Keratinocyte (primary cell): ENCODE measurements around the gene PRXL2B. TPM values are rescaled to one million over a fixed set of nuclear protein-coding genes. Genes with fewer than 3 reads are reported as not detected.

Experiments
- DNase-seq: peaks from one replicate; pipeline ENCODE4 v3.0.0-alpha.2; 2011; ENCODE audit warnings: low read depth, missing footprints, low spot score
- FAIRE-seq: peaks from 2 replicates; lab custom pipeline; 2011; peaks lifted over from hg19 to GRCh38; lab: Jason Lieb, UNC
- H2AFZ ChIP-seq: 2 replicates; pipeline ENCODE4 v1.6.0; 2012; ENCODE audit warnings: low read length, control low read depth, inconsistent platforms; ENCODE audit not compliant: control insufficient read depth
- H3K27ac ChIP-seq: 2 replicates; pipeline ENCODE4 v1.5.1; 2011; ENCODE audit warnings: low read length; ENCODE audit not compliant: control insufficient read depth, insufficient read depth
- H3K27me3 ChIP-seq: 3 replicates; pipeline ENCODE4 v1.6.0; 2011; ENCODE audit warnings: low read length; ENCODE audit not compliant: control insufficient read depth, insufficient read depth; ENCODE audit errors: extremely low read depth
- H3K36me3 ChIP-seq, 2 experiments: 2 replicates in 1 of 2; 3 replicates in 1 of 2; pipeline ENCODE4 v1.5.1; 2011; ENCODE audit warnings: low read length in 2 of 2, mild to moderate bottlenecking in 1 of 2; ENCODE audit not compliant: control insufficient read depth in 2 of 2, insufficient read depth in 2 of 2; ENCODE audit errors: extremely low read depth in 1 of 2
- H3K4me1 ChIP-seq: 3 replicates; pipeline ENCODE4 v1.5.1; 2011; ENCODE audit warnings: low read length; ENCODE audit not compliant: control insufficient read depth, insufficient read depth; ENCODE audit errors: extremely low read depth
- H3K4me2 ChIP-seq: 3 replicates; pipeline ENCODE4 v1.6.0; 2011; ENCODE audit warnings: low read depth, low read length; ENCODE audit not compliant: control insufficient read depth, insufficient read depth; ENCODE audit errors: extremely low read depth
- H3K4me3 ChIP-seq, 3 experiments: fragments of 200-600 bp in 1 of 3; sonication (generic) in 1 of 3; 2 replicates in 2 of 3; 3 replicates in 1 of 3; pipeline ENCODE4 v1.5.1; 2011 to 2016; ENCODE audit warnings: low read length in 3 of 3, mild to moderate bottlenecking in 3 of 3, control low read depth in 2 of 3, inconsistent platforms in 1 of 3, low read depth in 1 of 3, mixed read lengths in 1 of 3, mixed run types in 1 of 3, moderate library complexity in 1 of 3; ENCODE audit not compliant: control insufficient read depth in 2 of 3, insufficient read depth in 2 of 3; ENCODE audit errors: extremely low read depth in 1 of 3
- H3K79me2 ChIP-seq: 2 replicates; pipeline ENCODE4 v1.6.0; 2012; ENCODE audit warnings: low read length; ENCODE audit not compliant: control insufficient read depth, insufficient read depth
- H3K9ac ChIP-seq: 3 replicates; pipeline ENCODE4 v1.6.0; 2011; ENCODE audit warnings: low read length; ENCODE audit not compliant: control insufficient read depth, insufficient read depth; ENCODE audit errors: extremely low read depth
- H3K9me1 ChIP-seq: 3 replicates; pipeline ENCODE4 v1.6.0; 2011; ENCODE audit warnings: low read length; ENCODE audit not compliant: control insufficient read depth, insufficient read depth; ENCODE audit errors: extremely low read depth
- H3K9me3 ChIP-seq: 2 replicates; pipeline ENCODE4 v1.5.1; 2012; ENCODE audit warnings: low read depth, low read length; ENCODE audit not compliant: control insufficient read depth
- H4K20me1 ChIP-seq: 3 replicates; pipeline ENCODE4 v1.6.0; 2011; ENCODE audit warnings: low read length; ENCODE audit not compliant: control insufficient read depth, insufficient read depth; ENCODE audit errors: extremely low read depth
- EZH2 ChIP-seq: IDR thresholded peaks from one replicate; pipeline ENCODE4 v1.6.1; 2012; ENCODE audit warnings: inconsistent platforms, mild to moderate bottlenecking, low read length, moderate library complexity
- dilution Hi-C: fragments of 300-500 bp; cut with MboI; formaldehyde crosslinking; loops from one replicate; pipeline ENCODE4 v1.7.0; 2020; ENCODE audit warnings: low sequenced_read_pairs; ENCODE audit not compliant: extremely low pct_ligation_motif_present
- polyA plus RNA-seq, 5 experiments: library from polyadenylated mRNA; depleted of rRNA in 3 of 5; stranded (reverse) in 3 of 5; stranded (forward) in 1 of 5; unstranded in 1 of 5; fragments of >200 nt; gene quantifications; 1 replicate in 1 of 5; 2 replicates in 3 of 5; 3 replicates in 1 of 5; pipeline versions ENCODE4 v1.2.1 to v1.2.3, GENCODE V29; 2011 to 2012; ENCODE audit warnings: missing spikeins in 2 of 5, low read depth in 1 of 5, low replicate concordance in 1 of 5
- TF ChIP-seq, protein P1 (sequence below), 3 experiments: IDR thresholded peaks in 1 of 3; conservative IDR thresholded peaks in 1 of 3; optimal IDR thresholded peaks in 1 of 3; 2 replicates in 2 of 3; 3 replicates in 1 of 3; pipeline versions ENCODE3 to v1.5.1; 2011; ENCODE audit warnings: low read length in 3 of 3, mild to moderate bottlenecking in 3 of 3, moderate library complexity in 2 of 3, control low read depth in 1 of 3, inconsistent platforms in 1 of 3; ENCODE audit not compliant: insufficient read depth in 2 of 3; ENCODE audit errors: extremely low read depth in 1 of 3

PRXL2B gene
- polyA plus RNA-seq, 1 donor (not counting 4 experiments of a cell fraction or from before 2014, with no cell fraction given): 11.4 TPM

DNA sequence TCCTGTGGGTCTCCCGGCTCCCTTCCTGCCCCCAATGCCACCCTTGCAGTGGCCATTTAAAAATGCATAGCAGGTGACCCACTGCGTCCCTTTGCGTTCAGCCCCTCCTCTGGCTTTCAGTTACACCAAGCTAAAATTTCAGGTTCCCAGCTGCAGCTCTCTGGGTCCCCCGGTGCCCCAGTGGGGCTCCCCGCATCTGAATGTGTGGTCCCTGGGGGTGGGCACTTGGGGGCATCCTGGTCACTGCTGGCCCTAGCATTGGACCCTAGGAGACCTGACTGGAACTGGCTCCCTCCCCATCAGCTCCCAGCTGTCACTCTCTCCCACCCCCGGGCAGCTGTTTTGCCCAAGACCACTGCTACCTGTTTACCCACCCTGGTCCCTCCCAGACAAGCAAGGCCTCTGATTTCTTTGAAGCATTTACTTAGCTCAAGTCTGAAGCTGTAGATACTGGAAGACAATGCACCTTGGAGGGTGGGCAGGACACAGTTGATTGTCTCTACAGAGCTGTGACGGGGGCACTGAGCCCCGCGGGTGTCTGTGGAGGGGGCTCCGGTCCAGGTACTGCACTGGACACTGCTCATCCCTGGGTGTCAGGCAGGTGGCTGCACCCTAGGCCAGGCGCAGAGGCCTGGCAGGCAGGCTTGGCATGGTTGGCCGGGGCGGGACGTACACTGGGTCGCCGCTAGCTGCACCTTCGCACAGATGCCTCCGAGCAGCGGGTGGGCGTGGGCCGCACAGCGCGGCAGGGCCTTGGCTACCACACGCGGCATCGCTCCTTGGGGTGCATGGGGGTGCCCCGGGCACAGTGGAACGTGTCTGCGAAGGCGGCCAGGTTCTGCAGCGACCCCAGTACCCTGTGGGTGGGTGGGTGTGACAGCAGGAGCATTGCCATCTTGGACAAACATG lies 3.9 kb downstream of the PRXL2B start:
- Histone ChIP-seq H4K20me1 (no peaks in the 10 kb centered on the region), H3K9me3 (no peaks in the 10 kb centered on the region), H2AFZ (no peak overlapping the region), H3K4me3 (no peak overlapping the region), H3K4me1 (peaks cover 5% of the 10 kb centered on the region), H3K9ac (no peak overlapping the region), H3K27ac (no peak overlapping the region), H3K9me1 (no peaks in the 10 kb centered on the region), H3K4me2 (no peak overlapping the region), H3K27me3 (no peaks in the 10 kb centered on the region), H3K79me2 (no peaks in the 10 kb centered on the region), H3K36me3 (no peaks in the 10 kb centered on the region)
- no peak for TF ChIP-seq EZH2
- TF ChIP-seq, protein P1, sequence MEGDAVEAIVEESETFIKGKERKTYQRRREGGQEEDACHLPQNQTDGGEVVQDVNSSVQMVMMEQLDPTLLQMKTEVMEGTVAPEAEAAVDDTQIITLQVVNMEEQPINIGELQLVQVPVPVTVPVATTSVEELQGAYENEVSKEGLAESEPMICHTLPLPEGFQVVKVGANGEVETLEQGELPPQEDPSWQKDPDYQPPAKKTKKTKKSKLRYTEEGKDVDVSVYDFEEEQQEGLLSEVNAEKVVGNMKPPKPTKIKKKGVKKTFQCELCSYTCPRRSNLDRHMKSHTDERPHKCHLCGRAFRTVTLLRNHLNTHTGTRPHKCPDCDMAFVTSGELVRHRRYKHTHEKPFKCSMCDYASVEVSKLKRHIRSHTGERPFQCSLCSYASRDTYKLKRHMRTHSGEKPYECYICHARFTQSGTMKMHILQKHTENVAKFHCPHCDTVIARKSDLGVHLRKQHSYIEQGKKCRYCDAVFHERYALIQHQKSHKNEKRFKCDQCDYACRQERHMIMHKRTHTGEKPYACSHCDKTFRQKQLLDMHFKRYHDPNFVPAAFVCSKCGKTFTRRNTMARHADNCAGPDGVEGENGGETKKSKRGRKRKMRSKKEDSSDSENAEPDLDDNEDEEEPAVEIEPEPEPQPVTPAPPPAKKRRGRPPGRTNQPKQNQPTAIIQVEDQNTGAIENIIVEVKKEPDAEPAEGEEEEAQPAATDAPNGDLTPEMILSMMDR (optimal IDR thresholded peaks at IDR 0.05 in 1 of 3, IDR thresholded peaks at IDR 0.05 in 1 of 3, conservative IDR thresholded peaks at IDR 0.05 in 1 of 3; ENCODE audit: extremely low read depth in 1 of 3, insufficient read depth in 2 of 3, low read length in 3 of 3): no peak
- DNase-seq: no peak
- dilution Hi-C loops: no loop called here
- FAIRE-seq: no peak

DNA sequence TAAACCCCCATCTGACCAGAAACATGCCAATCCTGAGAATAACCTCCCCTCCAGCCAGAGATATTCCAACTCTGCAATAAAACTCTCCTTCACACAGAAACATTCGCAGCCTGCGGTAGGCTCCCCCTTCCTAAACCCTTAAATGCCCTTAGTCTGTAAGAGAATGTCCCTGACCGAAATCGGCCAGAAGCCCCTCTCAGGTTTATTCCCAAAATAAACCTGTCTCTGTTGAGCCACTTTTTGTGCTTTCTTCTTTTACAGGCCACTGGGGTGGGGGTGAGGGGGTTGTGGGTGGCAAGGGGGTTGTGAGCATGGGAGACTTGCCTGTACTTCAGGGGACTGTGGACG lies 4.6 kb downstream of the PRXL2B start:
- Histone ChIP-seq H3K4me3 (no peak overlapping the region), H4K20me1 (no peaks in the 10 kb centered on the region), H3K79me2 (no peaks in the 10 kb centered on the region), H3K4me1 (peaks cover 4% of the 10 kb centered on the region), H2AFZ (no peak overlapping the region), H3K4me2 (no peak overlapping the region), H3K9ac (no peak overlapping the region), H3K9me3 (no peaks in the 10 kb centered on the region), H3K27me3 (no peaks in the 10 kb centered on the region), H3K9me1 (no peaks in the 10 kb centered on the region), H3K27ac (no peak overlapping the region), H3K36me3 (no peaks in the 10 kb centered on the region)
- no peak for TF ChIP-seq EZH2
- TF ChIP-seq, protein P1 (optimal IDR thresholded peaks at IDR 0.05 in 1 of 3, IDR thresholded peaks at IDR 0.05 in 1 of 3, conservative IDR thresholded peaks at IDR 0.05 in 1 of 3; ENCODE audit: extremely low read depth in 1 of 3, insufficient read depth in 2 of 3, low read length in 3 of 3): no peak
- dilution Hi-C loops: no loop called here
- DNase-seq (no peak), FAIRE-seq (no peak)
